Type B pancreatic cell (in vitro differentiated cells): ENCODE measurements around the gene NGFR. TPM values are rescaled to one million over a fixed set of nuclear protein-coding genes. Genes with fewer than 3 reads are reported as not detected.
"Not testable (repeated sequence)": the region's sequence is repeated elsewhere in the genome, so short reads cannot be mapped to it uniquely, and the experiment has no call there.

Experiments used
- DNase-seq: peaks from one replicate; pipeline ENCODE4 v3.0.0; 2021; ENCODE audit warnings: mixed read lengths; ENCODE audit not compliant: unreplicated experiment; ENCODE audit errors: extremely low spot score
- H3K27ac Mint-ChIP-seq: 2 replicates; pipeline ENCODE4 v1.8.0; 2021; ENCODE audit warnings: mild to moderate bottlenecking, mixed read lengths
- H3K27me3 Mint-ChIP-seq: 2 replicates; pipeline ENCODE4 v1.8.0; 2021; ENCODE audit warnings: mixed read lengths
- H3K36me3 Mint-ChIP-seq: 2 replicates; pipeline ENCODE4 v1.8.0; 2021; ENCODE audit warnings: mixed read lengths
- H3K4me1 Mint-ChIP-seq: one replicate; pipeline ENCODE4 v1.8.0; 2021; ENCODE audit warnings: mixed read lengths; ENCODE audit not compliant: unreplicated experiment
- H3K4me3 Mint-ChIP-seq: 2 replicates; pipeline ENCODE4 v1.8.0; 2021; ENCODE audit warnings: mild to moderate bottlenecking, mixed read lengths
- H3K9me3 Mint-ChIP-seq: 2 replicates; pipeline ENCODE4 v1.8.0; 2021; ENCODE audit warnings: mixed read lengths
- CTCF ChIP-seq: fragments of 200-600 bp; sonication (generic); conservative IDR thresholded peaks from 2 replicates; pipeline ENCODE4 v1.5.0; 2021; ENCODE audit warnings: antibody characterized with exemption, mild to moderate bottlenecking
- total RNA-seq: library from RNA; stranded (reverse); gene quantifications from 2 replicates; pipeline ENCODE4 v1.2.1, GENCODE V29; 2021; ENCODE audit warnings: low replicate concordance

Gene NGFR
- total RNA-seq, 1 donor from 2014 or later, result 41.3 TPM

- Mint-ChIP-seq H3K27ac (peak overlapping the region; percentile 56), H3K4me1 (peaks cover 20% of the 10 kb centered on the region), H3K4me3 (no peak overlapping the region), H3K27me3 (peaks cover 14% of the 10 kb centered on the region), H3K9me3 (no peaks in the 10 kb centered on the region), H3K36me3 (no peaks in the 10 kb centered on the region)
- DNase-seq, result peak; percentile 56
- TF ChIP-seq CTCF, result no peak
Measured at GRCh38 chr17:49549311-49549605, 54.2 kb downstream of the NGFR start.

- no peak for TF ChIP-seq CTCF
- peak; percentile 59 for DNase-seq
- Mint-ChIP-seq H3K4me1 (peaks cover 20% of the 10 kb centered on the region), H3K4me3 (no peak overlapping the region), H3K27ac (peak overlapping the region; percentile 56), H3K36me3 (no peaks in the 10 kb centered on the region), H3K9me3 (no peaks in the 10 kb centered on the region), H3K27me3 (peaks cover 14% of the 10 kb centered on the region)
Measured at GRCh38 chr17:49549691-49550678, 54.9 kb downstream of the NGFR start.

- H3K27me3 Mint-ChIP-seq, result peaks cover 14% of the 10 kb centered on the region
- H3K27ac Mint-ChIP-seq, H3K4me3 Mint-ChIP-seq, H3K36me3 Mint-ChIP-seq, H3K9me3 Mint-ChIP-seq: not testable (repeated sequence)
- peaks cover 20% of the 10 kb centered on the region for H3K4me1 Mint-ChIP-seq
- peak; percentile 32 for DNase-seq
Measured at GRCh38 chr17:49550764-49551163, 55.7 kb downstream of the NGFR start.

GRCh38 chr17:49551221-49552069, 56.4 kb downstream of the NGFR start:
- Mint-ChIP-seq H3K27ac (no peak overlapping the region), H3K9me3 (no peaks in the 10 kb centered on the region), H3K27me3 (peaks cover 14% of the 10 kb centered on the region), H3K4me3 (no peak overlapping the region), H3K4me1 (peaks cover 20% of the 10 kb centered on the region), H3K36me3 (no peaks in the 10 kb centered on the region)
- no peak for TF ChIP-seq CTCF
- DNase-seq, result peak; percentile 59

- peaks cover 17% of the 10 kb centered on the region for H3K4me1 Mint-ChIP-seq
- no peak overlapping the region for H3K27ac Mint-ChIP-seq
- no peak for TF ChIP-seq CTCF
- no peaks in the 10 kb centered on the region for H3K9me3 Mint-ChIP-seq
- peak; percentile 62 for DNase-seq
- peaks cover 12% of the 10 kb centered on the region for H3K27me3 Mint-ChIP-seq
- no peak overlapping the region for H3K4me3 Mint-ChIP-seq
- no peaks in the 10 kb centered on the region for H3K36me3 Mint-ChIP-seq
Measured at GRCh38 chr17:49552070-49552751, 57.1 kb downstream of the NGFR start.
